Suprapubic skin (tissue), 3 donors: ENCODE results near the gene UBE3C.
"Not testable (repeated sequence)": the region's sequence is repeated elsewhere in the genome, so short reads cannot be mapped to it uniquely, and the experiment has no call there.

Experiments used
- CTCF ChIP-seq, 2 donors: fragments of 200-600 bp in 1 of 2; fragments of 450-650 bp in 1 of 2; sonication (generic) in 1 of 2; IDR thresholded peaks; one replicate each; pipeline ENCODE4 v1.5.1; 2016 to 2019; ENCODE audit warnings: antibody characterized with exemption in 2 of 2, mild to moderate bottlenecking in 1 of 2, moderate library complexity in 1 of 2
- POLR2A ChIP-seq, 2 donors: fragments of 450-650 bp; IDR thresholded peaks; one replicate each; pipeline ENCODE4 v1.6.1; 2017; ENCODE audit warnings: antibody characterized with exemption in 2 of 2, mild to moderate bottlenecking in 2 of 2, moderate library complexity in 2 of 2

- TF ChIP-seq CTCF, POLR2A (IDR thresholded peaks at IDR 0.05): not testable (repeated sequence)
Observed at GRCh38 chr7:157159537-157159936, 20.8 kb downstream of the UBE3C start.
